ENCODE measurements around the gene CELF5.

GRCh38 chr19:3183721-3184641 lies 40.5 kb upstream of the CELF5 start:
- TF ChIP-seq CTCF (IDR thresholded peaks at IDR 0.05 in 8 of 11, conservative IDR thresholded peaks at IDR 0.05 in 3 of 11) (no peak), POLR2A (IDR thresholded peaks at IDR 0.05) (no peak)
